HFF-Myc (cell line): ENCODE measurements around the gene ARHGAP42.

Experiments
- DNase-seq: peaks from one replicate; pipeline ENCODE4 v3.0.0-alpha.2; 2011; ENCODE audit warnings: low read depth; ENCODE audit errors: extremely low read depth
- H3K4me3 ChIP-seq: replicated peaks from 2 replicates; pipeline ENCODE4 v1.5.1; 2011; ENCODE audit warnings: low read depth, mild to moderate bottlenecking, control low read depth, low read length
- TF ChIP-seq, protein P1 (sequence below): IDR thresholded peaks from 2 replicates; pipeline ENCODE4 v1.5.1; 2012; ENCODE audit warnings: mild to moderate bottlenecking, low read depth, low read length, control low read depth; ENCODE audit errors: missing control alignments

The ARHGAP42 gene

DNA sequence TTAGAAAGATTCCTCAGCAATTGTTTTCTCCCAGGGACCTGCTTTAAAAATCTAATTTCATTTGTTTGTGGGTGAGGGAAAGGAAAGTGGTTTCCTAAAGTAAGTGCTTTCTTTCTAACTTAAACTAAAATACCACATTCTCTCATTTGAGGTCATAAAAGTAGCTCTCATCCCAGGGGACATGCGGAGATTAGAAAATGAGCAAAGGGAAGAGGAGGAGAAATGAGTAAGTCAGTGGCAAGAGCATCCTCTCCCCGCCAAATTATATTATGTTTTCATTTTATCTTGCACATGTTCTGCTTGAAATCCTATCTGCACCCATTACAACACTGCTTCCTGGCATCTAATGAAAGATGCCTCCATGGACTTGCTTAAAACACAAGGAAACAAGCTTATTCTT lies 191.4 kb downstream of the ARHGAP42 start:
- no peak overlapping the region for H3K4me3 ChIP-seq
- TF ChIP-seq, protein P1, sequence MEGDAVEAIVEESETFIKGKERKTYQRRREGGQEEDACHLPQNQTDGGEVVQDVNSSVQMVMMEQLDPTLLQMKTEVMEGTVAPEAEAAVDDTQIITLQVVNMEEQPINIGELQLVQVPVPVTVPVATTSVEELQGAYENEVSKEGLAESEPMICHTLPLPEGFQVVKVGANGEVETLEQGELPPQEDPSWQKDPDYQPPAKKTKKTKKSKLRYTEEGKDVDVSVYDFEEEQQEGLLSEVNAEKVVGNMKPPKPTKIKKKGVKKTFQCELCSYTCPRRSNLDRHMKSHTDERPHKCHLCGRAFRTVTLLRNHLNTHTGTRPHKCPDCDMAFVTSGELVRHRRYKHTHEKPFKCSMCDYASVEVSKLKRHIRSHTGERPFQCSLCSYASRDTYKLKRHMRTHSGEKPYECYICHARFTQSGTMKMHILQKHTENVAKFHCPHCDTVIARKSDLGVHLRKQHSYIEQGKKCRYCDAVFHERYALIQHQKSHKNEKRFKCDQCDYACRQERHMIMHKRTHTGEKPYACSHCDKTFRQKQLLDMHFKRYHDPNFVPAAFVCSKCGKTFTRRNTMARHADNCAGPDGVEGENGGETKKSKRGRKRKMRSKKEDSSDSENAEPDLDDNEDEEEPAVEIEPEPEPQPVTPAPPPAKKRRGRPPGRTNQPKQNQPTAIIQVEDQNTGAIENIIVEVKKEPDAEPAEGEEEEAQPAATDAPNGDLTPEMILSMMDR: no peak
- DNase-seq: no peak

DNA sequence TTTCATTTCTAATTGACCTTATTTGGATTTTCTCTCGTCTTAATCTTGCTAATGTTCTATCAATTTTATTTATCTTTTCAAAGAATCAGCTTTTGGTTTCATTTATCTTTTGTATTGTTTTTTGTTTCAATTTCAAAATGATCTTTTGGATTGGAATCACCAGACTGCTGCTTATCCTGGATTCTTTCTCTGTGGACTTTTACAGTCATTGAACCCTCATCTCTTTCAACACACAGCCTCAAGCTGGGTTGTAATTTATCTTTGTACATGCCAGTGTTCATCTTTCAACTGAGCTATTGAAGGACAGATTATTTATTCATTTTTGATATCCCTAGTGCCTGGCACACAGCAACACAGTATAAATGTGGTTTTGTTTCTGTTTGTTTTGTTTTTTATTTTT lies 195.9 kb downstream of the ARHGAP42 start:
- no peak overlapping the region for H3K4me3 ChIP-seq
- DNase-seq: no peak
- TF ChIP-seq, protein P1: no peak

DNA sequence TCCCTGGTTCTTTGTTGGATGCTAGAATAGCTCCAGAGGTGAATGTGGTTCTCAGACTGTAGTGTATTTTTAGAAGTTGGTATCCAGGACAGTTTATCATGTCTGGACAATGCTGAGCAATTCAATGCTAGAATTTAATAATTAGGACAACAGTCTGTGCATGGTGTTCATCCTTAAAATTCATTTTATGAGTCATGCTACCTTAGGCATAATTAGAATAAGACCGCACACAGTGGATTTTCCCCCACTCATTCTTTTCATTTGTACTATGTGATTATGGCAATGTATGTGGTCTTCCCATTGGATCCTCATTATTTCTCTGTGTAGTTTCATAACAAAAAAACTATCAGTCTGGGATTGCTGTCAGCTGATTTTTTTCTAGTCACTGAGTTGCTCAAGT lies 196.7 kb downstream of the ARHGAP42 start:
- no peak overlapping the region for H3K4me3 ChIP-seq
- DNase-seq: no peak
- TF ChIP-seq, protein P1: no peak

DNA sequence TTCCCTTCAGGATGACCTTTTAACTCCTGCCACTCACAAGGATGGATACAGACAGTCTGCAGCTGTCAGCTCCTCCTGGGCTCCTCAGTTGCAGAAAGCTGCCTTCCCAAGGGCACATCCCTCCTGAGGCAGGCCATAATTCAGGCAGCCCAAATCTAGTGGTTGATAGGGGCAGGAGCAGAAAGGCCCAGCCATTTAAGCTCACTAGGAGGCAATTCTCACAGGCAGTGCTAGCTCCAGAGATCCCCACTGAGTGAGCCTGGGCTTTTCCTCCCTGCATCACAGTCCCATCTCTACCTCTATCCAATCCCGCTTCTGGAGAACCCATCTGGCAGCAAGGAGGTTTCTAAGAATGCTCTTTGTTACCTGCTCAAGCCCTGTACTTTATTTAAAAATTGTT lies 200.6 kb downstream of the ARHGAP42 start:
- H3K4me3 ChIP-seq: no peak overlapping the region
- TF ChIP-seq, protein P1: no peak
- DNase-seq: no peak

DNA sequence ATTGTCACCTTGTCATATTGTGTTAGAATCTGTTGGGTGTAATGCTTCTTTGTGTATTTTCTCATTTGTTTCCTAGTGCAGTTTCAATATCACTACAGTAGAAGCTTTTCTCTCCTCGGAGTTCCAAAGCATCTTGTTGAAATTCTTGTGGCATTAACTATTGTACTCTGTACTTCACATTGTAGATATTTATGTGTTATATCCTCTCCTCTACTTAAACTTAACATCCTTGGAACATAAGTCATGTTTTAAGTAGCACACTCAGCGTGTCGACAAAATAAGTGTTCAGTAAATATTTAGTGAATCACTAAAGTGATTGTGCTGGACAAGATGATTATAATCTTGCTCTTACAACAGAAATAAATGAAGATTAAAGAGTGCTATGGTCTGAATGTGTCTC lies 201.7 kb downstream of the ARHGAP42 start:
- TF ChIP-seq, protein P1: no peak
- no peak overlapping the region for H3K4me3 ChIP-seq
- DNase-seq: no peak

DNA sequence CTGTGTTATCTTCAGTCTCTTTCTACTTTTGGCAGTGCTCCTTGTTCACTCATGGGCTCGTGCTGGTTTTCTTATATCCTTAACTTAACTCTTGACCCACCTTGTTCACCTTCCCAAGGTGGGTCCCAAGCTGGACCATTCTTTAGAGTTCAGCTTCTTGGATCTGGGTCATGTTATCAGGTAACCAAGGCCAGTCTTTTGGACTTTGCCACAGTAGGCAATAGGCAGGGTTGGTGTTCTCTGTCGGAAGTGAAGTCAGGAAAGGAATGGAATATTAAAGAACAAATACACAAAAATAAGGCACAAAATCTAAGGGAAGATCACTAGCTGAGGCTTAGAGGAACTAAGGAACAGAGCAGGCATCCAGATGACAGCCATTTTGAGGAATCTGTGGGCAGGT lies 202.7 kb downstream of the ARHGAP42 start:
- H3K4me3 ChIP-seq: no peak overlapping the region
- no peak for DNase-seq
- TF ChIP-seq, protein P1: no peak

DNA sequence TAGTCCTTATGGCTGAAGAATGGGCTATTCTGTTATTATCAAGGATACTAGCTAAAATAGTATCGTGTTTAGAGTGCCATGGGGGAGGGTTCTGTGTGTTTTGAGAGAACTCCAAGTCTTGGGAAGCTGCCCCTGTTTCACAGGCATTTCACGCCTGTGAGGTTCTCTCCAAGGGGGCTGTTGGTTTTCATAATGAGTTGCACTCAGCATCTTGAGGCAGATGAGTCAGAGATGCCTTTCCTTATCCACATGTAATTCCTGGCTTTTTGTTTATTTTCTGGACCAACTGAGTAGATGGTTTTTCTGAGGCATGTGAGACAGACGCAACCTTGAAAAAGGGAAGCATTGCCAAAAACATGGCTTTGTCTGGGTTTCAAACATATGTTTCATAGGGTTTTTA lies 203.7 kb downstream of the ARHGAP42 start:
- no peak overlapping the region for H3K4me3 ChIP-seq
- peak; percentile 79 for DNase-seq
- TF ChIP-seq, protein P1: no peak
